GM21619 (cell line): Measurements from ENCODE around the gene THSD4.

Source experiments
- ATAC-seq: cut with Tn5 transposase; IDR thresholded peaks from one replicate; pipeline ENCODE4 v1.9.1; 2021; ENCODE audit not compliant: unreplicated experiment

The THSD4 gene

GRCh38 chr15:71597126-71597525, 481.9 kb downstream of the THSD4 start:
- no peak for ATAC-seq

GRCh38 chr15:71597637-71598036, 482.4 kb downstream of the THSD4 start:
- no peak for ATAC-seq

- ATAC-seq, result no peak
Observed at GRCh38 chr15:71598741-71599140, 483.5 kb downstream of the THSD4 start.

GRCh38 chr15:71599418-71600151, 484.3 kb downstream of the THSD4 start:
- ATAC-seq, result no peak

- no peak for ATAC-seq
Observed at GRCh38 chr15:71600237-71600636, 485.0 kb downstream of the THSD4 start.

- ATAC-seq, result no peak
Observed at GRCh38 chr15:71601038-71601834, 486.0 kb downstream of the THSD4 start.

GRCh38 chr15:71603379-71603778, 488.1 kb downstream of the THSD4 start:
- ATAC-seq, result no peak

- no peak for ATAC-seq
Observed at GRCh38 chr15:71607383-71607782, 492.1 kb downstream of the THSD4 start.

- ATAC-seq, result no peak
Observed at GRCh38 chr15:71610728-71611552, 495.7 kb downstream of the THSD4 start.

- no peak for ATAC-seq
Observed at GRCh38 chr15:71611553-71612396, 496.5 kb downstream of the THSD4 start.

- ATAC-seq, result no peak
Observed at GRCh38 chr15:71612397-71612722, 497.1 kb downstream of the THSD4 start.

GRCh38 chr15:71612869-71613268, 497.6 kb downstream of the THSD4 start:
- no peak for ATAC-seq

GRCh38 chr15:71623111-71623510, 507.8 kb downstream of the THSD4 start:
- ATAC-seq, result no peak

GRCh38 chr15:71626596-71627088, 511.4 kb downstream of the THSD4 start:
- no peak for ATAC-seq

GRCh38 chr15:71627188-71627587, 511.9 kb downstream of the THSD4 start:
- no peak for ATAC-seq

GRCh38 chr15:71627604-71628003, 512.3 kb downstream of the THSD4 start:
- ATAC-seq, result no peak

GRCh38 chr15:71628988-71629770, 513.9 kb downstream of the THSD4 start:
- no peak for ATAC-seq

GRCh38 chr15:71629781-71630474, 514.7 kb downstream of the THSD4 start:
- ATAC-seq, result no peak

- ATAC-seq, result no peak
Observed at GRCh38 chr15:71630475-71630809, 515.2 kb downstream of the THSD4 start.
